K562 (cell line): ENCODE data around the gene TELO2. TPM values are rescaled to one million over a fixed set of nuclear protein-coding genes. Genes with fewer than 3 reads are reported as not detected.
A peak's percentile ranks its signal among the peaks of the same experiment; 100 is the strongest.

Source experiments
- C11orf30 ChIP-seq: fragments of 450-650 bp; IDR thresholded peaks from 2 replicates; pipeline ENCODE4 v1.6.1; 2016; ENCODE audit warnings: low read depth, mild to moderate bottlenecking
- HSF4 ChIP-seq: fragments of 250-450 bp; sonication (Bioruptor Pico); IDR thresholded peaks from 2 replicates; pipeline ENCODE4 v2.1.2; 2022; ENCODE audit warnings: mild to moderate bottlenecking, moderate library complexity, borderline replicate concordance
- KDM1A ChIP-seq, 2 experiments: fragments of 450-650 bp; IDR thresholded peaks; 2 replicates each; pipeline ENCODE4 v1.6.1; 2016; ENCODE audit warnings: mild to moderate bottlenecking in 2 of 2
- MCM7 ChIP-seq, 2 experiments: fragments of 450-650 bp; IDR thresholded peaks; 2 replicates each; pipeline ENCODE4 v1.6.1; 2016 to 2018
- MLLT1 ChIP-seq, 2 experiments: fragments of 450-650 bp; IDR thresholded peaks; 2 replicates each; pipeline ENCODE4 v1.6.1; 2016
- NRF1 ChIP-seq, 2 experiments: fragments of 450-650 bp; IDR thresholded peaks in 1 of 2; conservative IDR thresholded peaks in 1 of 2; 2 replicates each; pipeline ENCODE4 v1.6.1; 2014; ENCODE audit warnings: mild to moderate bottlenecking in 2 of 2
- OTX1 ChIP-seq: fragments of 450-650 bp; formaldehyde crosslinking; IDR thresholded peaks from 2 replicates; pipeline ENCODE4 v1.4.0; 2022; ENCODE audit warnings: mild to moderate bottlenecking
- POLR2H ChIP-seq: IDR thresholded peaks from 2 replicates; pipeline ENCODE4 v1.6.1; 2016; ENCODE audit warnings: missing genetic modification characterization, low read depth, mild to moderate bottlenecking, control low read depth, missing compliant biosample characterization, moderate library complexity
- RAD51 ChIP-seq: fragments of 450-650 bp; IDR thresholded peaks from 2 replicates; pipeline ENCODE4 v1.7.1; 2016; ENCODE audit warnings: low read depth, mild to moderate bottlenecking, borderline replicate concordance
- RBM14 ChIP-seq: fragments of 200-400 bp; formaldehyde crosslinking; IDR thresholded peaks from 2 replicates; pipeline ENCODE4 v1.6.1; 2018; ENCODE audit warnings: low read depth, mild to moderate bottlenecking, low read length, moderate library complexity, borderline replicate concordance; ENCODE audit not compliant: insufficient read depth
- RREB1 ChIP-seq: fragments of 250-450 bp; sonication (Bioruptor Pico); IDR thresholded peaks from 2 replicates; pipeline ENCODE4 v1.4.0; 2020
- SIX5 ChIP-seq, 2 experiments: IDR thresholded peaks; 2 replicates each; pipeline ENCODE4 v1.6.1; 2011; ENCODE audit warnings: low read length in 2 of 2, borderline replicate concordance in 1 of 2, low read depth in 1 of 2, mild to moderate bottlenecking in 1 of 2, moderate library complexity in 1 of 2; ENCODE audit not compliant: insufficient read depth in 1 of 2
- SMARCA4 ChIP-seq: fragments of 450-650 bp; IDR thresholded peaks from 2 replicates; pipeline ENCODE4 v1.6.1; 2016
- SNAPC5 ChIP-seq: fragments of 250-450 bp; sonication (Bioruptor Pico); IDR thresholded peaks from 2 replicates; pipeline ENCODE4 v1.8.0; 2021; ENCODE audit warnings: moderate library complexity, mild to moderate bottlenecking, inconsistent platforms
- WHSC1 ChIP-seq: IDR thresholded peaks from one replicate; pipeline ENCODE4 v1.6.1; 2012; ENCODE audit warnings: low read length, control low read depth, inconsistent platforms
- ZBTB9 ChIP-seq: fragments of 450-650 bp; formaldehyde crosslinking; IDR thresholded peaks from 2 replicates; pipeline ENCODE4 v1.4.0; 2020; ENCODE audit warnings: mild to moderate bottlenecking, moderate library complexity
- ZNF384 ChIP-seq: IDR thresholded peaks from 2 replicates; pipeline ENCODE4 v1.6.1; 2012; ENCODE audit warnings: low read depth, low read length, improper control_type of control experiment
- ZNF408 ChIP-seq: fragments of 250-450 bp; sonication (Bioruptor Pico); IDR thresholded peaks from 2 replicates; pipeline ENCODE4 v1.4.0; 2020; ENCODE audit warnings: low read depth, mild to moderate bottlenecking, moderate library complexity
- ZNF583 ChIP-seq: fragments of 250-450 bp; sonication (Bioruptor Pico); IDR thresholded peaks from 2 replicates; pipeline ENCODE4 v1.4.0; 2020
- ZNF766 ChIP-seq: fragments of 200-800 bp; sonication (Bioruptor generic); conservative IDR thresholded peaks from 2 replicates; pipeline ENCODE4 v1.6.1; 2016; ENCODE audit warnings: missing genetic modification characterization, missing compliant biosample characterization
- polyA plus RNA-seq, 8 experiments: library from polyadenylated mRNA; depleted of rRNA in 4 of 8; stranded (reverse) in 5 of 8; unstranded in 3 of 8; fragments of >200 nt; fragmentation: Nextera tagmentation in 2 of 8; fragmentation: Illumina TruSeq in 1 of 8; extraction: Ambion mirVana in 2 of 8; extraction: Trizol in 1 of 8; gene quantifications; 2 replicates each; pipeline versions ENCODE4 v1.2.1 to v1.2.3, GENCODE V29; 2011 to 2014; ENCODE audit warnings: inconsistent platforms in 1 of 8, missing spikeins in 1 of 8
- total RNA-seq, 7 experiments: library from RNA; depleted of rRNA in 6 of 7; stranded (reverse); fragments of >200 nt in 6 of 7; fragmentation: Illumina TruSeq in 2 of 7; extraction: Trizol in 2 of 7; gene quantifications; 2 replicates each; pipeline versions ENCODE4 v1.2.1 to v1.2.3, GENCODE V29; 2011 to 2021; ENCODE audit warnings: low replicate concordance in 1 of 7

Gene TELO2
- total and polyA plus RNA-seq, 9 of the 15 experiments (the other 6 are each of a cell fraction or from before 2014, with no cell fraction given), result 0.51 to 91.8 (median 14.5) TPM

GRCh38 chr16:1492923-1493745 lies at the start of gene TELO2 (continued):
- TF ChIP-seq ZBTB9 (CRISPR knock-in tag) (peak; percentile 44; the same call in 1 of the 2 replicates), ZNF384 (no peak), HSF4 (no peak), SNAPC5 (no peak), OTX1 (CRISPR knock-in tag) (0 out of 2 replicates have a peak, but pooled peaks have one; percentile 6), C11orf30 (peak; percentile 85), MLLT1 (IDR thresholded peaks at IDR 0.05) (no peak), SMARCA4 (no peak), SIX5 (IDR thresholded peaks at IDR 0.05; ENCODE audit: borderline replicate concordance in 1 of 2, insufficient read depth in 1 of 2, low read depth in 1 of 2, low read length in 2 of 2) (no peak), MCM7 (IDR thresholded peaks at IDR 0.05) (no peak), RREB1 (CRISPR knock-in tag) (peak; percentile 17; the same call in 1 of the 2 replicates), ZNF766 (CRISPR knock-in tag) (0 out of 2 replicates have a peak, but pooled peaks have one; percentile 39), POLR2H (tag) (no peak), ZNF583 (CRISPR knock-in tag) (peak; percentile 64; the same call in 1 of the 2 replicates), ZNF408 (CRISPR knock-in tag) (no peak), KDM1A (IDR thresholded peaks at IDR 0.05) (no peak), NRF1 (conservative IDR thresholded peaks at IDR 0.05 in 1 of 2, IDR thresholded peaks at IDR 0.05 in 1 of 2) (peak; percentile 86 to 89), WHSC1 (no peak), RAD51 (peak; percentile 33; the same call in 1 of the 2 replicates), RBM14 (no peak)
